Posterior vena cava (tissue), 2 donors: Measurements from ENCODE around the gene POLA2. TPM values are rescaled to one million over a fixed set of nuclear protein-coding genes. Genes with fewer than 3 reads are reported as not detected.
"Not testable (repeated sequence)": the region's sequence is repeated elsewhere in the genome, so short reads cannot be mapped to it uniquely, and the experiment has no call there.

Source experiments
- DNase-seq: peaks from one replicate; pipeline ENCODE4 v3.0.0-alpha.2; 2020; ENCODE audit warnings: low spot score
- intact Hi-C, 2 donors: fragments of 100-400 bp; cut with DNase I; formaldehyde crosslinking; loops; one replicate each; pipeline versions ENCODE4 v1.14.1 to v1.14.2; 2022 to 2023
- total RNA-seq, 2 donors: library from RNA; stranded (reverse); fragmentation: NEBNext Ultra II Directional; extraction: Animal tissue kit (Norgen Biotek cat#: 25700); gene quantifications; one replicate each; pipeline ENCODE4 v1.2.1, GENCODE V29; 2021
- donor health status: DM: yes; HTN: yes; CAD: no.
- donor health status: DM: yes; HTN: yes; CAD: no.

POLA2 gene
- total RNA-seq, 2 donors from 2014 or later = 6.0 to 6.1 TPM

DNA sequence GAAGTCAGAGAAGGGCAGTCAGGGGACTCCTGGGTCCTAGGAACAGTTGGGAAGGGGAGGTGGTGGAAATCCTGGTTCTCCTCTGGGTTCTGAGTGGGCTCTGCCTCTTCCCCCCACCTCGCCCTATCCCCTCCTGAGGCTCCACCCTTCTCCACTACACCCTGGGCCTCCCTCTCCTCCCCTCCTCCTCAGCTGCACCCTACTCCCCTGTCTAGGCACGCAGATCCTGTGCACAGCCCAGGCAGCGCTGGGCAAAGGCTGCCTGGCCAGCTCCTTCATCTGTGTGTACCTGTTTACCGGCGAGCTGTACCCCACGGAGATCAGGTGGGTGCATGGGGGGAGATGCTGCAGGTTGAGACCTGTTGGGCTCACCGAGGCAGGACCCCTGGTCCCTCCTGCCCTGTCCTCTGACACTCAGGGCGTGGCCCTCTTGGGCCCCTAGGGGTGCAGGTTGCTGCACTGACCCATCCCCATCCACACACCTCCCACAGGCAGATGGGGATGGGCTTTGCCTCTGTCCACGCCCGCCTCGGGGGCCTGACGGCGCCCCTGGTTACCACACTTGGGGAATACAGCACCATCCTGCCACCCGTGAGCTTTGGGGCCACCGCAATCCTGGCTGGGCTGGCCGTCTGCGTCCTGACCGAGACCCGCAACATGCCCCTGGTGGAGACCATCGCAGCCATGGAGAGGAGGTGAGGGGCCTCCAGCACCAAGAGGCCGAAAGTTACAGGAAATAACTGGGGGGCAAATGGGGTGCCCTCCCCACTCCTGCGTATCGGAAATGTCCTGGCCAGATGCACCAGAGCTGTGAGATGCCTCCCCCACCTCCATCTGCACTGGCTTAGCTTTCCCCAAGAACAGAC lies 25.3 kb upstream of the POLA2 start:
- intact Hi-C loops = no loop called here
- DNase-seq = peak; percentile 64

DNA sequence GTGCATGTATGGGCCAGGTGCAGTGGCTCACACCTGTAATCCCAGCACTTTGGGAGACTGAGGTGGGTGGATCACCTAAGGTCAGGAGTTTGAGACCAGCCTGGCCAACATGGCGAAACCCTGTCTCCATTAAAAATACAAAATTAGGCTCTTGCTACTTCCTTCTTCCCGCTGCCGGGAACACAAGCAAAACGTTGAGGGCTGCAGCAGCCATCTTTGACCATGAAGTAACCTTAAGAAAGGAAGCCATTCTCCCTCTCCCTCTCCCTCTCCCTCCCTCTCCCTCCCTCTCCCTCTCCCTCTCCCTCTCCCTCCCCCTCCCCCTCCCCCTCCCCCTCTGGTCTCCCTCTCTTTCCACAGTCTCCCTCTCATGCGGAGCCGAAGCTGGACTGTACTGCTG lies 23.5 kb upstream of the POLA2 start:
- intact Hi-C loops, DNase-seq: not testable (repeated sequence)

DNA sequence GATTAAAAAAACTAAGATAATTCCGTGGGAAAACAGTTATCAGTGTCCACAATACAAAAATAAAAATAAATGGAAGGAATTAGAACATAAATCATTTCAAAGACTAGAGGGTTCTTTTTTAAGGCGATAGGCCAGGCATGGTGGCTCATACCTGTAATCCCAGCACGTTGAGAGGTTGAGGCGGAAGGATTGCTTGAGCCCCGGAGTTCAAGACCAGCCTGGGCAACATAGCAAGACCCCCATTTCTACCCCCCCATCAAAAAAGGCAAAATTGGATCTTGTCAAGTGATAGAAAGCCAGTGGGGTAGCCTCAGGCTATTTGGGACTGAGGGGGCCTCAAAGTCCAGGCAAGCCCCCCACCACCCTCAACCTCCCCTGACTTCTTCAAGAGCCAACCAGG lies 20.6 kb upstream of the POLA2 start:
- no peak for DNase-seq
- intact Hi-C loops = no loop called here

DNA sequence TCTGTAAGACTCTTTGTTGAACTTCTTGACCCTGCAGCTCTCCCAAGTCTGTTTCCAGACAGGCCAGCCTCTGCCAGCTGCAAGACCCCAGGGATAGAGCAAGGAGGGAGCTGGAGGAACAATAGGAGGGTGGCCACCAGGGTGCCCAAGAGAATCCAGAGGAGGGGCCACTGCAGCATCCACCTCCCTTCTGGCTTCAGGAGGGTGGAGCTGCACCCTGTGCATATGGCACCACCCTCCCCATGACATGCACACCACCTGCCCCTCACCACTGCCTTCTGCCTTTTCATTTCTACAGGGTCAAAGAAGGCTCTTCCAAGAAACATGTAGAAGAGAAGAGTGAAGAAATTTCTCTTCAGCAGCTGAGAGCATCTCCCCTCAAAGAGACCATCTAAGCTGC lies 20.1 kb upstream of the POLA2 start:
- DNase-seq = no peak

DNA sequence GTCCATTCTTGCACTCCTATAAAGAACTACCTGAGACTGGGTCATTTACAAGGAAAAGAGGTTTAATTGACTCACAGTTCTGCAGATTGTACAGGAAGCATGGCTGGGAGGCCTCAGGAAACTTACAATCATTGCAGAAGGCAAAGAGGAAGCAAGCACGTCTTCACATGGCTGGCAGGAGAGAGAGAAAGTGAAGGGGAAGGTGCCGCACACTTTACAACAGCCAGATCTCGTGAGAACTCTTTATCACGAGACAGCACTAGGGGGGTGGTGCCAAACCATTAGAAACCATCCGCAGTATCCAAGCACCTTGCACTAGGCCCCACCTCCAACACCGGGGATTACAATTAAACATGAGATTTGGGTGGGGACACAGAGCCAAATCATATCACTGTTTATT lies 19.4 kb upstream of the POLA2 start:
- intact Hi-C loops = no loop called here
- peak; percentile 25 for DNase-seq

More for the DNA sequence above, 20.1 kb upstream of the POLA2 start:
- intact Hi-C loops = no loop called here

DNA sequence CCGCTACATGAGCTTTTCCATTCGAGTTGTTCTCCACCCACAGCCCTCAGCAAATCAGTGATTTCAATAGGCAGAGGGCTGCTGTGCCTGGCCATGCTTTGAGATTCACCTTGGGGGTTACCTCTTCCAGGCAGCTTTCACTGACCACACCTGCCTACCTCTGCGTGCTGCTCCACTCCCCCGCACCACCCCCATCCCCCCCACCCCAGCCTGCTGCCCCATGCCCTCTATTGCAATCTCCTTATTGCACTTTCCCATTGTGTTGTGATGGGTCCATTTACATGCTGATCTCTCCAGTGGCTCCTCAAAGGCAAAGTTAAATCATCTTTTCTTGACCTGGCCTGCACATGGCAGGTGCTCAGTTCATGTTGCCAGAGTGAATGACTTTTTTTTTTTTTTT lies 18.0 kb upstream of the POLA2 start:
- peak; percentile 35 for DNase-seq

DNA sequence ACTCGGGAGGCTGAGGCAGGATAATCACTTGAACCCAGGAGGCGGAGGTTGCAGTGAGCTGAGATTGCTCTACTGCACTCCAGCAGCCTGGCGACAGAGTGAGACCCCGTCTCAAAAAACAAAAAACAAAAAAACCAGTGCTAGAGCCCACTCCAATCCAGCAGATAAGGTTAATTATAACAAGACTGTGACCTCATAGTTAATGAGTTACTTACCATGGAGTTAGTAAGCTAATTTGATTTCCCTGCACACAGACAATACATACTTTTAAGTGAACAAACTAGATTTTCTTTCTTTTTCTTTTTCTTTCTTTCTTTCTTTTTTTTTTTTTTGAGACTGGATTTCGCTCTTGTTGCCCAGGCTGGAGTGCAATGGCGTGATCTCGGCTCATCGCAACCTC lies 16.7 kb upstream of the POLA2 start:
- DNase-seq = peak; percentile 3
- intact Hi-C loops = not testable (repeated sequence)

More for the DNA sequence above, 18.0 kb upstream of the POLA2 start:
- intact Hi-C loops = no loop called here

DNA sequence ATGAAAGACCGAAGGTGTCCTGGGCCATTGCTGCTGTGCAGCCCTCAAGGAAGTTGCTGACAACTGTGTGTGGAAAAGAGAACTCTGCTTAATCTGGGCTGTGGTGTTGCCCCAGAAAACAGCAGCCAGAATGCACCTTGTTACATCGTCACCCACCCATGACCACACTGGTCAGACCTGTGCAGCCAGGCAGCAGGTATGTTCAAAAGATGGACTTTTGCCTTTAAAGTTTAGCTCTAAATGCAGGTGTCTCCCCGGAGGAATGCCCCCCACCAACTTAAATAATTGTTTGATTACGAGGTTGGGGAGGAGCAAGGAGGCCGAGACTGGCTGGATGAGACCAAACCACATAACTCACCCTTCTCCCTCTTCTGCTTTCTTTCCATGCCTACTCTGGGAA lies 15.3 kb upstream of the POLA2 start:
- peak; percentile 60 for DNase-seq

DNA sequence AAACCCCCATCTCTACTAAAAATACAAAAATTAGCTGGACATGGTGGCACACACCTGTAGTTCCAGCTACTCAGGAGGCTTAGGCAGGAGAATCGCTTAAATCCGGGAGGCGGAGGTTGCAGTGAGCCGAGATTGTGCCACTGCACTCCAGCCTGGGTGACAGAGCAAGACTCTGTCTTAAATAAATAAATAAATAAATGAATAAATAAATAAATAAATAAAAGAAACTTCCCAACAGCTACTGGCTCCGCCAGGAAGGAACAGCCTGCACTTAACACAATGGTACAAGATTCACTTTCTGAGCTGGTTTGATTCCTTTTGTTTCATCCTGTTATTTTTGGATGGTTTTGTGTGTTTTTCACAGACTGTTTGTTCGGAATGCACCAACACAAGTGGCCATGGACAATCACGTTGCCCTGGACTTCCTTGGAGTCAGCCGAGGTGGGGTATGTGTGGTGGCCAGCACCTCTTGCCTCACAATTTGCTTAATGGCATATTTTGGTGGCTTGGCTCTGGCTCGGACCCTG lies 13.5 kb upstream of the POLA2 start:
- DNase-seq = peak; percentile 23
- intact Hi-C loops = not testable (repeated sequence)

More for the DNA sequence above, 15.3 kb upstream of the POLA2 start:
- intact Hi-C loops = no loop called here

DNA sequence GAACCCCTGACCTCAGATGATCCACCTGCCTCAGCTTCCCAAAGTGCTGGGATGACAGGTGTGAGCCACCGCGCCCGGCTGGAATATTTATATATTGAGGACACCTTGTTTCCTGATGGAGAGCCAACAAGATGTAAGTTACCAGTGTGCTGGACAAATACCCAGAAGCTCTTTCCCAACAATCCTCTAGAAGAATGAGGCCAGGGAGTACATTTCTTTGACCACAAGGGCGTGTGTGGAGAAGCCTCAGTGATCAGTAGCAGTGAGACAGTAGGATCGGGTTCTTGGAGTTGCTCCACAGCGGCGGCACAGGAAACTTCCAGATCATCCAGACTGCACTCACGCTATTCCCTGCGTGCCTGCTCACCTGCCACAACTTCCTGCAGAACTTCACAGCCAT lies 10.3 kb upstream of the POLA2 start:
- no peak for DNase-seq
- intact Hi-C loops = no loop called here

DNA sequence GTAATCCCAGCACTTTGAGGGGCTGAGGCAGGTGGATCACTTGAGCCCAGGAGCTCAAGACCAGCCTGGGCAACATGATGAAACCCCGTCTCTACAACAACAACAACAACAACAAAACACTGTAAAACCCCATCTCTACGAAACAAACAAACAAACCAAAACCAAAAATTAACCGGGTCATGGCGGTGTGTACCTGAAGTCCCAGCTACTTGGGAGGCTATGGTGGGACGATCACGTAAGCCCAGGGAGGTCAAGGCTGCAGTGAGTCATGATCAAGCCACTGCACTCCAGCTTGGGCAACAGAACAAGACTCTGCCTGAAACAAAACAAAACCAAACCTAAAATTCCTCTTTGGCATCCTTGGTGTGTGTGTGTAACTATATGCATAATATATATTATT lies 7.0 kb upstream of the POLA2 start:
- DNase-seq = no peak
- intact Hi-C loops = no loop called here

DNA sequence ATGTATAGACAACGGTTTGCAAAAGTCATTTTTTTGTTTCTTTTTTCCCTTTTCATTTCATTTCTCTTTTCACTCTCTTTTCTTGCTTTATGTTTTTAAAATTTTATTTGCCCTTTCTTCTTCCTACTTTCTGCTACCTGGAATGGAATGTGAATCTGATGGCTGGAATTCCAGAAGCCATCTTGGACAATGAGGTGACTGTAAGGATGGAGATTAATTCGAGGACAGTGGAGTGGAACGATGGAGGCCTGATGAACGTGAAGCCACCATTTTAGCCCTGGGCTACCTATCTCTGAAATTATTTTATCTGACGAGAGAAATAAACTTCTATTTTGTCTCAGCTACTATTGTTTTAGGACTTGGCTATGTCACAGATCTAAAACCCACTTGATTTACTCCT lies 2.8 kb upstream of the POLA2 start:
- intact Hi-C loops = no loop called here
- DNase-seq = no peak

DNA sequence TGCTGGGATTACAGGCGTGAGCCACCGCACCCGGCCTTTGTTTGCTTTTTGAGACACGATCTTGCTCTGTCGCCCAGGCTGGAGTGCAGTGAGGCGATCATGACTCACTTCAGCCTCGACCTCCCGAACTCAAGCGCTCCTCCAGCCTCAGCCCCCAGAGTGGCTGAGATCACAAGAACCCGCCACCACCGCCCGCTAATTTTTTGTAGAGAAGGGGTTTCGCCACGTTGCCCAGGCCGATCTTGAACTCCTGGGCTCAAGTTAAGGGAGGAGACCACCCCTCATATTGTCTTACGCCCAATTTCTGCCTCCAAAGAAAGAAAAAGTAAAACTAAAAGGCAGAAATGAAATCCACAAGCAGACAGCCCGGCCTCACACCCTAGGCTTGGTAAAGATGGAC lies 1.5 kb upstream of the POLA2 start:
- DNase-seq = no peak
- intact Hi-C loops = no loop called here

DNA sequence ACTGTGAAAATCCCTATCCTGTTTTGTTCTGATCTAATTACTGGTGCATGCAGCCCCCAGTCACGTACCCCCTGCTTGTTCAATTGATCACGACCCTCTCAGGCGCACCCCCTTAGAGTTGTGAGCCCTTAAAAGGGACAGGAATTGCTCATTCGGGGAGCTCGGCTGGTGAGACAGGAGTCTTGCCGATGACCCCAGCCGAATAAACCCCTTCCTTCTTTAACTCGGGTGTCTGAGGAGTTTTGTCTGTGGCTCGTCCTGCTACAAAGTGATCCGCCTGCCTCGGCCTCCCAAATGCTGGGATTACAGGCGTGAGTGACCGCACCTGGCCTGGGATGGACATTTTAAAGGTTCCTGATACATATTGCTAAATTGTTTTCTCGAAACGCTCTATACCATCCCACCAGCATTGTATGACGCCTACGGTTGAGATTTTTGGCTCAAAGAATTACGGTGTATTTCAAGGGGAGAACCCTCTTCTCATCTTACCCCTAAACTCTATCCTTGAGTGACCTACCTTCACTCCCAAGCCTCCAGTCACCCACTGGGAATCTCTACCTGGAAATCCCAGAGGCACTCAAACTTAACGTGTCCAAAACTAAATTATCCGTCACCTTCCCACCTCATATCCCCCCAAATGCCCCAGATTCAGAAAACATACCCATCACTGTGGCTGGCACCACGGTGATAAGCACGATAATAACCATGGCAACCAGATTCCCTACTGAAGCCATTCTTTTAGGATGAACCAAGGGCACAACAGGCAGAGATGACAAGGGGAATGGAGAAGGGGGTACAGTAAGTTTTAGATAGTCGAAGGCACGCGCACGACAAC lies 789 bp upstream of the POLA2 start:
- DNase-seq = no peak
- intact Hi-C loops = no loop called here

DNA sequence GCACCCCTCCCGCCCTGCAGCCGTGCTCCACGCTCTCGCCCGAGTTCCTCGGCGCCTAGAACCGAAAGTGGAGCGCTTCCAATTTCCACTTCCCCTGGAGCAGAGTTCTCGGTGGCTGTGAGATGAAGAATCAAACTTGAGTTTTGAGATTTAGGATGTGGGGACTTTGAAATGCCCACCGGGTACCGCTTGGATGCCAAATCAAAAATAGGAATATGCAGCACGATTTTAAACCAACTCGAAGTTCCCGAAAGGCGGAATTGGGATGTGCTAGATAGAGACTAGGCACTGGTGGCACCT lies 569 bp downstream of the POLA2 start:
- DNase-seq = no peak
- intact Hi-C loops = no loop called here

DNA sequence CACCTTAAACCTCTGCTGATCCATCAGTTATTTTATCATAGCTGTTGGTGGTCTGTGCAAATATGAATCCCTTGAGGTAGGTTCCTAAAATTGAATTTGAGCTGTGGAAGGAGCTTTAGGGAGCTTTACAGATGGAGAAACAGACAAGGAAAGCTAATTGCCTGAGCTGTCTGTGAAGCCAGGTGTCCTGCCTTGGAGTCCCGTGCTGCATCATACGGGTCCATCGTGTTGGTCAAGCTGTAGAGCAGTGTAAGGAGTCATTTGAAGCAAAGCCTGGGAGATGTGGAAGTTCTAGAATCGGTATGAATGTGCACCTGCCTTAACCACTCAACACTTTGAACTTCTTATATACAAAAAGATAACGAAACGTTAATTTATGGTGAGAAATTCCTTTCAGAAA lies 1.0 kb downstream of the POLA2 start:
- intact Hi-C loops = no loop called here
- no peak for DNase-seq

DNA sequence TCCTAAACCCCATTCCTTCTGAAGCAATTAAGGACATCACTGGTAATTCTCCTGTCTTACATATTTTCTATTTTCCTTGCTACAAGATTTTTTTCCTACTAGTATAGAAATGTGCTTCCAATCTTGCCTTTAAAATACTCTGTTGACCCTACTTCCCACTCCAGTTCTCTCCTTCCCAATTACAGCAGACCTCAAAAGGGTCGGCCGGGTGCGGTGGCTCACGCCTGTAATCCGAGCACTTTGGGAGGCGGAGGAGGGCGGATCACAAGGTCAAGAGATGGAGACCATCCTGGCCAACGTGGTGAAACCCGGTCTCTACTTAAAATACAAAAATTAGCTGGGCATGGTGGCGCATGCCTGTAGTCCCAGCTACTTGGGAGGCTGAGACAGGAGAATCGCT lies 3.0 kb downstream of the POLA2 start:
- intact Hi-C loops, DNase-seq: not testable (repeated sequence)

DNA sequence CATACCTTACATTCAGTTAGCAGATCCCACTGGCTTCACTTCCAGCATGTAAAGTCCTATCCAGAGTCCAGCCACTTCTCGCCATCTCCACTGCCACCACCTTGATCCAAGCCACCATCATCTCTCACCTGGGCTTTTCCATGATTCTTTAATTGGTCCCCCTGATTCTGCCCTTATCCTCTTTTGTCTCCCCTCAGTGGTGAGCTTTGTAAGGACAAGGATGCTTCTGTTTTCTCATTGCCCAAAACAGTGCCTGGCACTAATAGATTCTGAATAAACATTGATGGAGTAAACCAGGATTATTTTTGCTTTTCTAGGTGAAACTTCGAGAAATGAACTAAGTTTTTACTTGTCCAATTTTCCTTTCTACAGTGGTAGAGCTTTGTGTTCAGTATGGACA lies 4.4 kb downstream of the POLA2 start:
- DNase-seq = no peak
- intact Hi-C loops = no loop called here

DNA sequence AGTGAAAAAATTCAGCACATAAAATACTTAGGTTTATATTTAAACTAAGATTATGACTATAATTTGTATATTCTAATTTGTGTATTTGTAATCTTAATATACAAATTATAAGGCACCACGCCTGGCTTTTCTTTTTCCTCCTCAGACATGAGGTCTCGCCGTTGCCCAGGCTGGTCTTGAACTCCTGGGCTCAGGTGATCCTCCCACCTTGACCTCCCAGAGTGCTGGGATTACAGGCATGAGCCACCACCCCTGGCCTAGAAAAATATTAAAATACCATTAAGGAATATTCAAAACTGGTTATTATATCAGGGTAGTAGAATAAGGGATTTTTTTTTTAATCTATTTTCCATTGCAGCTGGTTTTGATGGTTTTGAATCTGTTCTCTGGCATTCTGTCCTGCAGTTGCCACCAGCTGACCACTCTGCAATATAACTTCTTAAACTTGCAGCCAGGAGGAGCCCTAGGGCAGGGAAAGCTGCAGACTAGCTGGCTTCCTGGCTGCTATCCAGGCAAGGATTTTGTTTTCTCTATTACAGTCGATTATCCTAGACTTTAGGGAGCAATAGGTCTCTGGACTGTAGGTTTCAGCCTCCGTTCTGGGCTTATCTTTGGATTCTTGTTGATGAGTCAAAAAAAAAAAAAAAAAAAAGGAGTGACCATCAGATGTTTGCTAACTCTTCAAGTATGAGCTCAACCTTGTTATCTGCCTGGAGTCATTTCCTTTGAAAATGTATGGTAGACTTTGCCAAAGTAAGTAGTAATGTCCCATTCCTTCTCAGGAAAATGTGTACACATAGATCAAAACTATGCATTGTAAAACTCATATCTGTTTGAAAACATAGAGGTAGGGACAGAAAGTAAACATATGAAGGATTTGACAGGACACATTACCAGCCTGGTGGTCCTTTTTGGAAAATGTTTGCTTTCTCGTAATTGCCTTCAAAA lies 13.2 kb downstream of the POLA2 start:
- DNase-seq = no peak
- intact Hi-C loops = loop anchor here (2.0 to 5.0 kb wide), 2 partner anchors 42 to 44 kb away; no protein-coding TSS in a partner anchor
